MV-4-11 (cell line): ENCODE data around the gene MT1E.
A peak's percentile ranks its signal among the peaks of the same experiment; 100 is the strongest.
"Not testable (repeated sequence)": the region's sequence is repeated elsewhere in the genome, so short reads cannot be mapped to it uniquely, and the experiment has no call there.

Source experiments
- DNase-seq: peaks from one replicate; lab custom pipeline; 2025; lab: John Stamatoyannopoulos, UW

The MT1E gene

DNA sequence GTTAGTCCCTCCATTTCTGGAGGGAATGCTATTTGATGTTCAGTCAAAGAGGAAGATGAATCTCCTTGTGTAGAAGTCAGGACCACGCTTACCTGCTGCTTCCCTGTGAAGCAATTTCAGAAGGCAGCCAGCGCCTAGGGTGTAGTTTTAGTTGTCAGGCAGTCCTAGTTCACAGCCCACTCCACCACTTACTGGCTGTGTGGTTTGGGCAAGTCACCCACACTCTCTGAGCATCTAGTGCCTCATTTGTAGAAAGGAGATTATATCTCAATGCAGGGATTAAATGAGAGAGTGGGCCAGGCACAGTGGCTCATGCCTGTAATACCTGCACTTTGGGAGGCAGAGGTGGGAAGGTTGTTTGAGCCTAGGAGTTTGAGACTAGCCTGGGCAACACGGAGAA lies 46.6 kb downstream of the MT1E start:
- DNase-seq = not testable (repeated sequence)

GRCh38 chr16:56672761-56673536 lies 47.4 kb downstream of the MT1E start:
- peak; percentile 25 for DNase-seq

GRCh38 chr16:56673921-56674320 lies 48.3 kb downstream of the MT1E start:
- DNase-seq = peak; percentile 58

DNA sequence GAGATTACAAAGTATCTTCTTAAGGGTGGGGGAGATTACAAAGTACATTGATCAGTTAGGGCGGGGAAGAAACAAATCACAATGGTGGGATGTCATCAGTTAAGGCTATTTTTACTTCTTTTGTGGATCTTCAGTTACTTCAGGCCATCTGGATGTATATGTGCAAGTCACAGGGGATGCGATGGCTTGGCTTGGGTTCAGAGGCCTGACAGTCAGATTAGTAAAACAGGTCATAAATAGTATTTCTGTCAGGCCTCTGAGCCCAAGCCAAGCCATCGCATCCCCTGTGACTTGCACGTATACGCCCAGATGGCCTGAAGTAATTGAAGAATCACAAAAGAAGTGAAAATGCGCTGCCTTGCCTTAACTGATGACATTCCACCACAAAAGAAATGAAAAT lies 49.0 kb downstream of the MT1E start:
- not testable (repeated sequence) for DNase-seq

GRCh38 chr16:56675685-56676210 lies 50.2 kb downstream of the MT1E start:
- DNase-seq = no peak
